Stimulated activated effector memory CD8-positive, alpha-beta T cell treated with anti-CD3 and anti-CD28 coated beads, Interleukin-12 subunit alpha, Interleukin-12 subunit beta, amount 100 ng/mL, for 72 hours (primary cell): ENCODE measurements around the gene LSM14A.
A peak's percentile ranks its signal among the peaks of the same experiment; 100 is the strongest.

Experiments used
- ATAC-seq: fragments of 150-1000 bp; cut with Tn5 transposase; 2 replicates; pipeline ENCODE4 v1.10.0; 2021
- DNase-seq, 2 donors: peaks; one replicate each; pipeline ENCODE4 v3.0.0; 2021 to 2022; ENCODE audit warnings: low spot score in 2 of 2
- H3K27ac Mint-ChIP-seq: one replicate; pipeline ENCODE4 v1.8.0; 2022; ENCODE audit warnings: mild to moderate bottlenecking, mixed read lengths
- H3K36me3 Mint-ChIP-seq: one replicate; pipeline ENCODE4 v1.8.0; 2022; ENCODE audit warnings: mild to moderate bottlenecking, mixed read lengths
- H3K4me1 Mint-ChIP-seq: one replicate; pipeline ENCODE4 v1.8.0; 2022; ENCODE audit warnings: mixed read lengths
- H3K4me3 Mint-ChIP-seq: one replicate; pipeline ENCODE4 v1.8.0; 2022; ENCODE audit warnings: mild to moderate bottlenecking, mixed read lengths
- H3K9me3 Mint-ChIP-seq: one replicate; pipeline ENCODE4 v1.8.0; 2022; ENCODE audit warnings: mixed read lengths

Gene LSM14A

GRCh38 chr19:34176581-34176980, 4.3 kb downstream of the LSM14A start:
- peak overlapping the region; percentile 74 for H3K4me3 Mint-ChIP-seq
- peak overlapping the region; percentile 54 for H3K27ac Mint-ChIP-seq
- H3K9me3 Mint-ChIP-seq, result no peaks in the 10 kb centered on the region
- DNase-seq (no peak), ATAC-seq (no peak)
- H3K36me3 Mint-ChIP-seq, result peaks cover 98% of the 10 kb centered on the region
- H3K4me1 Mint-ChIP-seq, result peaks cover 49% of the 10 kb centered on the region

GRCh38 chr19:34178274-34178610, 5.9 kb downstream of the LSM14A start:
- DNase-seq, result peak in 1 of 2 donors; percentile 7
- no peak overlapping the region for H3K27ac Mint-ChIP-seq
- no peak for ATAC-seq
- no peaks in the 10 kb centered on the region for H3K9me3 Mint-ChIP-seq
- peaks cover 62% of the 10 kb centered on the region for H3K4me1 Mint-ChIP-seq
- peaks cover 97% of the 10 kb centered on the region for H3K36me3 Mint-ChIP-seq
- H3K4me3 Mint-ChIP-seq, result peak overlapping the region; percentile 29

- Mint-ChIP-seq H3K36me3 (peaks cover 94% of the 10 kb centered on the region), H3K4me1 (peaks cover 60% of the 10 kb centered on the region), H3K27ac (peak overlapping the region; percentile 57), H3K4me3 (peak overlapping the region; percentile 1), H3K9me3 (no peaks in the 10 kb centered on the region)
- no peak for DNase-seq
- no peak for ATAC-seq
Observed at GRCh38 chr19:34179066-34179465, 6.8 kb downstream of the LSM14A start.

GRCh38 chr19:34180273-34180672, 8.0 kb downstream of the LSM14A start:
- Mint-ChIP-seq H3K27ac (peak overlapping the region; percentile 50), H3K4me1 (peaks cover 63% of the 10 kb centered on the region), H3K9me3 (no peaks in the 10 kb centered on the region), H3K4me3 (peak overlapping the region; percentile 24), H3K36me3 (peaks cover 82% of the 10 kb centered on the region)
- no peak for DNase-seq
- ATAC-seq, result no peak

GRCh38 chr19:34180709-34181108, 8.4 kb downstream of the LSM14A start:
- Mint-ChIP-seq H3K36me3 (peaks cover 77% of the 10 kb centered on the region), H3K4me1 (peaks cover 68% of the 10 kb centered on the region), H3K27ac (peak overlapping the region; percentile 50), H3K4me3 (peak overlapping the region; percentile 24), H3K9me3 (no peaks in the 10 kb centered on the region)
- ATAC-seq, result no peak
- no peak for DNase-seq

GRCh38 chr19:34181111-34181864, 9.0 kb downstream of the LSM14A start:
- ATAC-seq (peak; percentile 68), DNase-seq (no peak)
- Mint-ChIP-seq H3K4me3 (peak overlapping the region; percentile 24), H3K9me3 (no peaks in the 10 kb centered on the region), H3K27ac (peak overlapping the region; percentile 50), H3K36me3 (peaks cover 72% of the 10 kb centered on the region), H3K4me1 (peaks cover 69% of the 10 kb centered on the region)

GRCh38 chr19:34182125-34182524, 9.8 kb downstream of the LSM14A start:
- peak overlapping the region; percentile 24 for H3K4me3 Mint-ChIP-seq
- peak overlapping the region; percentile 50 for H3K27ac Mint-ChIP-seq
- DNase-seq, result no peak

GRCh38 chr19:34184880-34185491, 12.7 kb downstream of the LSM14A start:
- DNase-seq (no peak), ATAC-seq (peak; percentile 75)
- Mint-ChIP-seq H3K27ac (peak overlapping the region; percentile 3), H3K4me1 (peaks cover 68% of the 10 kb centered on the region), H3K4me3 (peak overlapping the region; percentile 43), H3K9me3 (no peaks in the 10 kb centered on the region), H3K36me3 (peaks cover 41% of the 10 kb centered on the region)

More at GRCh38 chr19:34182125-34182524, 9.8 kb downstream of the LSM14A start:
- no peaks in the 10 kb centered on the region for H3K9me3 Mint-ChIP-seq
- ATAC-seq, result no peak
- peaks cover 66% of the 10 kb centered on the region for H3K4me1 Mint-ChIP-seq
- peaks cover 63% of the 10 kb centered on the region for H3K36me3 Mint-ChIP-seq

GRCh38 chr19:34186205-34186604, 13.9 kb downstream of the LSM14A start:
- no peak for ATAC-seq
- no peaks in the 10 kb centered on the region for H3K9me3 Mint-ChIP-seq
- H3K4me3 Mint-ChIP-seq, result no peak overlapping the region
- no peak overlapping the region for H3K27ac Mint-ChIP-seq
- no peak for DNase-seq
- peaks cover 31% of the 10 kb centered on the region for H3K36me3 Mint-ChIP-seq
- peaks cover 69% of the 10 kb centered on the region for H3K4me1 Mint-ChIP-seq

GRCh38 chr19:34187011-34187410, 14.7 kb downstream of the LSM14A start:
- no peak for DNase-seq
- H3K4me1 Mint-ChIP-seq, result peaks cover 66% of the 10 kb centered on the region
- no peaks in the 10 kb centered on the region for H3K9me3 Mint-ChIP-seq
- no peak overlapping the region for H3K27ac Mint-ChIP-seq
- H3K4me3 Mint-ChIP-seq, result no peak overlapping the region
- H3K36me3 Mint-ChIP-seq, result peaks cover 32% of the 10 kb centered on the region
- ATAC-seq, result no peak

GRCh38 chr19:34188408-34188807, 16.1 kb downstream of the LSM14A start:
- DNase-seq, result no peak
- H3K9me3 Mint-ChIP-seq, result no peaks in the 10 kb centered on the region
- peaks cover 33% of the 10 kb centered on the region for H3K36me3 Mint-ChIP-seq
- no peak overlapping the region for H3K4me3 Mint-ChIP-seq
- ATAC-seq, result no peak
- H3K4me1 Mint-ChIP-seq, result peaks cover 55% of the 10 kb centered on the region
- no peak overlapping the region for H3K27ac Mint-ChIP-seq

GRCh38 chr19:34189199-34189916, 17.1 kb downstream of the LSM14A start:
- Mint-ChIP-seq H3K4me3 (no peak overlapping the region), H3K9me3 (no peaks in the 10 kb centered on the region), H3K4me1 (peaks cover 55% of the 10 kb centered on the region), H3K36me3 (peaks cover 39% of the 10 kb centered on the region), H3K27ac (no peak overlapping the region)
- ATAC-seq (no peak), DNase-seq (no peak)

GRCh38 chr19:34189917-34190425, 17.7 kb downstream of the LSM14A start:
- no peak for ATAC-seq
- Mint-ChIP-seq H3K27ac (no peak overlapping the region), H3K4me1 (peaks cover 51% of the 10 kb centered on the region), H3K36me3 (peaks cover 45% of the 10 kb centered on the region), H3K9me3 (no peaks in the 10 kb centered on the region), H3K4me3 (no peak overlapping the region)
- DNase-seq, result no peak

- peaks cover 60% of the 10 kb centered on the region for H3K36me3 Mint-ChIP-seq
- ATAC-seq (no peak), DNase-seq (no peak)
- peaks cover 36% of the 10 kb centered on the region for H3K4me1 Mint-ChIP-seq
- H3K27ac Mint-ChIP-seq, result peak overlapping the region; percentile 80
- no peak overlapping the region for H3K4me3 Mint-ChIP-seq
- no peaks in the 10 kb centered on the region for H3K9me3 Mint-ChIP-seq
Observed at GRCh38 chr19:34191355-34191962, 19.2 kb downstream of the LSM14A start.

- Mint-ChIP-seq H3K27ac (peak overlapping the region; percentile 52), H3K9me3 (no peaks in the 10 kb centered on the region), H3K4me1 (peaks cover 29% of the 10 kb centered on the region), H3K36me3 (peaks cover 75% of the 10 kb centered on the region), H3K4me3 (no peak overlapping the region)
- no peak for DNase-seq
- no peak for ATAC-seq
Observed at GRCh38 chr19:34193439-34193838, 21.1 kb downstream of the LSM14A start.
